B cell (primary cell): Measurements from ENCODE around the gene KDM1B. TPM values are rescaled to one million over a fixed set of nuclear protein-coding genes. Genes with fewer than 3 reads are reported as not detected.

Experiments
- ATAC-seq: fragments of 200-7000 bp; cut with Tn5 transposase; one replicate; pipeline ENCODE4 v1.10.0; 2021; ENCODE audit warnings: low read depth, mild to moderate bottlenecking, moderate number of reproducible peaks, moderate library complexity
- CTCF ChIA-PET: fragments of 350-600 bp; sonication (Branson Sonifier 250); formaldehyde crosslinking; loops from one replicate; lab custom pipeline; 2021; ENCODE audit warnings: antibody characterized with exemption, inconsistent platforms; lab: Charles Lee
- POLR2A ChIA-PET: fragments of 350-600 bp; sonication (Branson Sonifier 250); formaldehyde crosslinking; loops from one replicate; lab custom pipeline; 2021; ENCODE audit warnings: antibody characterized with exemption; lab: Charles Lee
- DNase-seq: peaks from one replicate; pipeline ENCODE4 v3.0.0; 2013
- H2AFZ ChIP-seq: 2 replicates; pipeline ENCODE4 v1.6.1; 2012; ENCODE audit warnings: mild to moderate bottlenecking, low read depth, low read length; ENCODE audit not compliant: insufficient read depth, poor library complexity, severe bottlenecking
- H3K27ac ChIP-seq, 2 donors: 1 replicate in 1 of 2; 2 replicates in 1 of 2; pipeline ENCODE4 v1.5.1; 2012 to 2013; ENCODE audit warnings: low read length in 2 of 2, mild to moderate bottlenecking in 2 of 2, moderate library complexity in 1 of 2
- H3K27me3 ChIP-seq, 4 experiments: fragments of 200-600 bp in 1 of 4; sonication (generic) in 1 of 4; replicated peaks in 1 of 4; 1 replicate in 2 of 4; 2 replicates in 2 of 4; pipeline versions ENCODE4 v1.6.1 to v1.7.0; 2013 to 2016; ENCODE audit warnings: low read length in 3 of 4, mild to moderate bottlenecking in 2 of 4, mixed read lengths in 1 of 4, moderate library complexity in 1 of 4; ENCODE audit not compliant: insufficient read depth in 4 of 4, control insufficient read depth in 3 of 4; ENCODE audit errors: control extremely low read depth in 1 of 4
- H3K36me3 ChIP-seq, 2 experiments: replicated peaks in 1 of 2; 1 replicate in 1 of 2; 2 replicates in 1 of 2; pipeline versions ENCODE4 v1.6.1 to v1.7.1; 2013; ENCODE audit warnings: low read length in 1 of 2; ENCODE audit not compliant: insufficient read depth in 2 of 2, control insufficient read depth in 1 of 2; ENCODE audit errors: control extremely low read depth in 1 of 2, extremely low read depth in 1 of 2
- H3K4me1 ChIP-seq, 2 donors: fragments of 200-600 bp in 1 of 2; sonication (generic) in 1 of 2; 1 replicate in 1 of 2; 2 replicates in 1 of 2; pipeline versions ENCODE4 v1.5.1 to v1.6.1; 2013 to 2017; ENCODE audit warnings: low read length in 2 of 2; ENCODE audit not compliant: control insufficient read depth in 2 of 2, insufficient read depth in 2 of 2
- H3K4me2 ChIP-seq: replicated peaks from 2 replicates; pipeline ENCODE3; 2012; ENCODE audit warnings: mild to moderate bottlenecking, low read depth, low read length; ENCODE audit not compliant: poor library complexity, severe bottlenecking
- H3K4me3 ChIP-seq, 5 experiments: fragments of 200-600 bp in 1 of 5; sonication (generic) in 1 of 5; 1 replicate in 3 of 5; 2 replicates in 2 of 5; pipeline versions ENCODE4 v1.5.1 to v1.7.0; 2011 to 2016; ENCODE audit warnings: low read length in 4 of 5, mild to moderate bottlenecking in 4 of 5, low read depth in 2 of 5, control low read depth in 1 of 5, moderate library complexity in 1 of 5; ENCODE audit not compliant: insufficient read depth in 1 of 5; ENCODE audit errors: control extremely low read depth in 1 of 5, extremely low read depth in 1 of 5
- H3K79me2 ChIP-seq: fragments of 200-600 bp; sonication (generic); one replicate; pipeline ENCODE4 v1.6.0; 2016; ENCODE audit warnings: low read length; ENCODE audit not compliant: control insufficient read depth, insufficient read depth
- H3K9ac ChIP-seq: fragments of 200-600 bp; sonication (generic); 2 replicates; pipeline ENCODE4 v1.6.1; 2017; ENCODE audit warnings: mild to moderate bottlenecking, low read length, moderate library complexity
- H3K9me3 ChIP-seq, 3 donors: one replicate each; pipeline versions ENCODE4 v1.6.1 to v1.7.1; 2013; ENCODE audit warnings: low read length in 2 of 3; ENCODE audit not compliant: control insufficient read depth in 2 of 3, insufficient read depth in 1 of 3; ENCODE audit errors: control extremely low read depth in 1 of 3
- H4K20me1 ChIP-seq: 2 replicates; pipeline ENCODE4 v1.6.0; 2012; ENCODE audit warnings: mild to moderate bottlenecking, low read length; ENCODE audit not compliant: insufficient read depth, control insufficient read depth, poor library complexity, severe bottlenecking
- H3K27ac Mint-ChIP-seq: one replicate; pipeline ENCODE4 v1.8.0; 2021; ENCODE audit warnings: mixed read lengths
- H3K27me3 Mint-ChIP-seq: one replicate; pipeline ENCODE4 v1.8.0; 2021; ENCODE audit warnings: mixed read lengths
- H3K4me1 Mint-ChIP-seq: one replicate; pipeline ENCODE4 v1.8.0; 2021; ENCODE audit warnings: mixed read lengths
- H3K4me3 Mint-ChIP-seq: one replicate; pipeline ENCODE4 v1.8.0; 2021; ENCODE audit warnings: mixed read lengths
- H3K9me3 Mint-ChIP-seq: one replicate; pipeline ENCODE4 v1.8.0; 2022; ENCODE audit warnings: mixed read lengths; ENCODE audit not compliant: insufficient read depth
- EZH2 ChIP-seq: IDR thresholded peaks from 2 replicates; pipeline ENCODE4 v1.6.1; 2012; ENCODE audit warnings: borderline replicate concordance, low read depth, mild to moderate bottlenecking, moderate library complexity, low read length; ENCODE audit not compliant: insufficient read depth, poor library complexity, severe bottlenecking
- WGBS: methylation state at CpG from one replicate; pipeline ENCODE4 v1.1.5; 2013; ENCODE audit warnings: missing lambda C conversion rate; ENCODE audit not compliant: insufficient coverage; 5-methylcytosine and 5-hydroxymethylcytosine counted together
- intact Hi-C: fragments of 100-400 bp; cut with micrococcal nuclease; formaldehyde crosslinking; loops from one replicate; pipeline ENCODE4 v1.10.0; 2022
- polyA plus RNA-seq: library from polyadenylated mRNA; depleted of rRNA; stranded (reverse); fragments of >200 nt; gene quantifications from 2 replicates; pipeline ENCODE4 v1.2.3, GENCODE V29; 2012
- total RNA-seq, 2 donors: library from RNA; stranded (reverse); fragments of 120-200 nt in 1 of 2; gene quantifications; 1 replicate in 1 of 2; 2 replicates in 1 of 2; pipeline versions ENCODE4 v1.2.3 to v1.2.4, GENCODE V29; 2013 to 2022
- TF ChIP-seq, protein P1 (sequence below): fragments of 200-600 bp; IDR thresholded peaks from one replicate; pipeline ENCODE4 v1.8.0; 2022; ENCODE audit warnings: antibody characterized with exemption, mild to moderate bottlenecking

The KDM1B gene
- total and polyA plus RNA-seq, 2 donors (not counting 1 experiment from before 2014, with no cell fraction given): 10.9 to 16.0 TPM

DNA sequence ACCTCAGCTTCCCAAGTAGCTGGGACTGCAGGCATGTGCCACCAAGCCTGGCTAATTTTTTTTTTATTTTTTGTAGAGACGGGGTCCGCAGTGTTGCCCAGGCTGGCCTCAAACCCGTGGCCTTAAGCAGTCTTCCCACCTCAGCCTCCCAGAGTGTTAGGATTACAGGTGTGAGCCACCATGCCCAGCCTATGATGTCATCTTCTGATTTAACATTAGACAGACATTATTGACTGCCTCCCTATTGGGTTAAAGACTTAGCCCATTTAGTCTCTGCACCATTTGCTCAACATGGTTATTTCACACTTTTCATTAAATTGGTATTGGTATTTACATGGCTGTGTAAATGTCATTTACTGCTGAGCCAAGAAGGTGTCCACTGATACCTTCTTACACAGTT lies 63.0 kb downstream of the KDM1B start:
- Histone ChIP-seq H3K79me2 (no peaks in the 10 kb centered on the region), H3K9me3 (no peaks in the 10 kb centered on the region), H3K27me3 (no peaks in the 10 kb centered on the region), H3K4me3 (no peak overlapping the region), H3K36me3 (peaks cover 16 to 44% of the 10 kb centered on the region in 2 experiments), H4K20me1 (no peaks in the 10 kb centered on the region), H3K4me1 (peaks cover 17 to 22% of the 10 kb centered on the region in 2 donors), H3K4me2 (no peak overlapping the region), H3K27ac (no peak overlapping the region), H2AFZ (no peak overlapping the region), H3K9ac (no peak overlapping the region)
- Mint-ChIP-seq H3K4me3 (no peak overlapping the region), H3K9me3 (no peaks in the 10 kb centered on the region), H3K27me3 (no peaks in the 10 kb centered on the region), H3K4me1 (peaks cover 25% of the 10 kb centered on the region), H3K27ac (no peak overlapping the region)
- WGBS: 100% methylated on average over 1 of the region's 3 CpGs
- TF ChIP-seq EZH2: no peak
- TF ChIP-seq, protein P1, sequence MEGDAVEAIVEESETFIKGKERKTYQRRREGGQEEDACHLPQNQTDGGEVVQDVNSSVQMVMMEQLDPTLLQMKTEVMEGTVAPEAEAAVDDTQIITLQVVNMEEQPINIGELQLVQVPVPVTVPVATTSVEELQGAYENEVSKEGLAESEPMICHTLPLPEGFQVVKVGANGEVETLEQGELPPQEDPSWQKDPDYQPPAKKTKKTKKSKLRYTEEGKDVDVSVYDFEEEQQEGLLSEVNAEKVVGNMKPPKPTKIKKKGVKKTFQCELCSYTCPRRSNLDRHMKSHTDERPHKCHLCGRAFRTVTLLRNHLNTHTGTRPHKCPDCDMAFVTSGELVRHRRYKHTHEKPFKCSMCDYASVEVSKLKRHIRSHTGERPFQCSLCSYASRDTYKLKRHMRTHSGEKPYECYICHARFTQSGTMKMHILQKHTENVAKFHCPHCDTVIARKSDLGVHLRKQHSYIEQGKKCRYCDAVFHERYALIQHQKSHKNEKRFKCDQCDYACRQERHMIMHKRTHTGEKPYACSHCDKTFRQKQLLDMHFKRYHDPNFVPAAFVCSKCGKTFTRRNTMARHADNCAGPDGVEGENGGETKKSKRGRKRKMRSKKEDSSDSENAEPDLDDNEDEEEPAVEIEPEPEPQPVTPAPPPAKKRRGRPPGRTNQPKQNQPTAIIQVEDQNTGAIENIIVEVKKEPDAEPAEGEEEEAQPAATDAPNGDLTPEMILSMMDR: no peak
- intact Hi-C loops: no loop called here
- CTCF ChIA-PET: no interaction called here
- POLR2A ChIA-PET: no interaction called here
- DNase-seq: no peak
- ATAC-seq: no peak

DNA sequence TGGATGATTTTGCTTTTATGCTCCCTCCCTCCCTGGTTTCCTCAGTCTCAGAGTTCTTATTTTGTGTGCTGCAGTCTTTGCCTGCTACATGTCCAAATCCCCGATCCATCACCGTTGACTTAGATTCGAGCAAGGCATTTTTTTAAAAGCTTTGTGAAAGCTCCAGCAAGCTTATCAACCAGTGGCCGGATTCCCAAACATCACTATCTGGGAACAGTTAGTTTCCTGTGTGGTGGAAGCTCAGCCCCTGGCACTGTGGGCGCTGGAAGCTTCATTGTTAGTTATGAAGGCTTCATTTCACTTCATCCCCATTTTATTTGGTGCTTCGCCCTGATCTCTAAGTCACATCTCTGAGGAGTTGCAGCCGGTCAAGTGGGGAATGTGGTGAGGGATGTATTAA lies 64.4 kb downstream of the KDM1B start:
- Histone ChIP-seq H3K4me3 (no peak overlapping the region), H2AFZ (no peak overlapping the region), H3K27ac (no peak overlapping the region), H3K4me2 (no peak overlapping the region), H3K9me3 (no peaks in the 10 kb centered on the region), H4K20me1 (no peaks in the 10 kb centered on the region), H3K79me2 (no peaks in the 10 kb centered on the region), H3K4me1 (peaks cover 17 to 18% of the 10 kb centered on the region in 2 donors), H3K27me3 (no peaks in the 10 kb centered on the region), H3K36me3 (peaks cover 18 to 48% of the 10 kb centered on the region in 2 experiments), H3K9ac (no peak overlapping the region)
- intact Hi-C loops: no loop called here
- Mint-ChIP-seq H3K9me3 (no peaks in the 10 kb centered on the region), H3K27ac (peak overlapping the region; percentile 32), H3K27me3 (no peaks in the 10 kb centered on the region), H3K4me1 (peaks cover 17% of the 10 kb centered on the region), H3K4me3 (no peak overlapping the region)
- 94% methylated on average over 4 of the region's 7 CpGs for WGBS
- TF ChIP-seq, protein P1: no peak
- TF ChIP-seq EZH2: no peak
- ChIA-PET CTCF (no interaction called here), POLR2A (no interaction called here)
- ATAC-seq: no peak
- no peak for DNase-seq
